Measurements from ENCODE around the gene NDRG2.
"Not testable (repeated sequence)": the region's sequence is repeated elsewhere in the genome, so short reads cannot be mapped to it uniquely, and the experiment has no call there.

Gene NDRG2

DNA sequence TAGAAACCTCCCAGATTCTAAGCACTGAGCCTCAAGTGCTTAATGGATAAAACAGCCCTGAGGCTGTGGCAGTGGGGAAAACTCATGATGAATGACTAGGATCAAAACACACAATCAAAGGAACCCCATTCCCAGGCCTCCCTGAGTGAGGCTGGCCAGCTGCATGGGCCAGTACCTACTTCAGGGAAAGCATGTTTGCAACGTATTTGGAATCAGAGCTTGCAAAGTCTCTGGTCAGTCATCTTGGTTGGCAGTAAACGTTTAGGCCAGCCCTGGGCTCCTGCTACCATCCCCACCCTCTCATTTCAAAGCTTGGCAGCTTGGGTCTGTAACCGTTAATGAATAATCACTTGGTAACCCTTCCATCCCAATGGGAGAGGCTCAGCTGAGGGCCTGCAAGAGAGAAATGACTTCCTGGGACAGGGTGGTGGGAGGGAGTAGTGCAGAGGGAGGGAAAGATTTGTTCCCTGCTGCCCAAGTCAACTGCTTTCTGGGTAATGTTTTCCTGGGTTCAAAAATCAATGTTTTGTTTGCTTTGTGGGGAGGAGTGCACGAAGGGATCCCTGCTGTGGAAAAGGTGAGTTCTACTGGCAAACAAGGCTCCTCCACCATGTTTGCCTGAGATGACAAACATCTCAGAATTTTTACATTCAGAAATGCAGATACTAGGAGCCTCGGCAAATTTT, 30.7 kb upstream of the NDRG2 start:
- DNase-seq = no peak

DNA sequence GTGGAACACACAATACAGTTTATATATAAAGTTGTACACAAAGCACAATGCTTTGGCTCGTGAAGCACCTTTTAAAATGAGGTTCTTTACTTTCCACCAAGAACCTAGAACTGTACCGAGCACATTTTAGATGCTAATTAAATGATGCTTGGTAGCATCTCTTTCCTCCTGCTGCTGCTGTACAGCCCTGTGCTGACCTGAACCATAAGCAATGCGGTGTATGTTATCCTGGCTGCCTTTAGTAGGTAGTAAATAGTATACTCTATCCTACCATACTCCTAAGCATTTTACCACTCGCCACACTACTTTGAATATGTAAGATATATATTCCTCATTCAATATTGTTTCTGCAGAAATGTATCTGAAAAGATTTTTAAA, 29.9 kb upstream of the NDRG2 start:
- DNase-seq = no peak

DNA sequence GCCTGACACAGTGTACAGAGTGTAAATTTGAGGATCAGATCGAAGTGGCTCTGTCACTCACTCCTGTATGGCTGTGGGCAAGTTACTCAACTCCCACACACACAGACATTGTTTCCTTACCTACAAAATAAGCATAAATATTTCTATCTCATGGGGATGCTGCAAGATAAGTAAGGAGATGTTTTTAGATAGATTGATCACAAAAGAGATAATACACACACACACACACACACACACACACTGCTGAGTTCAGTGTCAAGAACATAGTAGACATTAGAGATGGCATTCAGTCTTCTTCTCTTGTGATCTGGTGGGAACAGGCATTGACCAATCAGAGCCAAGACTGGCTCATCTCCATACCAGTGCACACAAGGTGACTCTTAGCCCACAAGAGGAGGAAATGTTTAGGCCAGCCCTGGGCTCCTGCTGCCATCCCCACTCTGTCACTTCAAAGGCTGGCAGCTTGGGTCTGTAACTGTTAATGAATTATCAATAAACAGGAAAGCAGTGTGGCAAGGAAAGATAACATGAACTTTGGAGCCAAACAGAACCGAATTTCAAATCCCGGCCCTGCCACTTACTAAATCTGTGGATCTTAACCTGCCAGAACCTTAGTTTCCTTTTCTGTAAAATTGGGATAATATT, 29.4 kb upstream of the NDRG2 start:
- no peak for DNase-seq

DNA sequence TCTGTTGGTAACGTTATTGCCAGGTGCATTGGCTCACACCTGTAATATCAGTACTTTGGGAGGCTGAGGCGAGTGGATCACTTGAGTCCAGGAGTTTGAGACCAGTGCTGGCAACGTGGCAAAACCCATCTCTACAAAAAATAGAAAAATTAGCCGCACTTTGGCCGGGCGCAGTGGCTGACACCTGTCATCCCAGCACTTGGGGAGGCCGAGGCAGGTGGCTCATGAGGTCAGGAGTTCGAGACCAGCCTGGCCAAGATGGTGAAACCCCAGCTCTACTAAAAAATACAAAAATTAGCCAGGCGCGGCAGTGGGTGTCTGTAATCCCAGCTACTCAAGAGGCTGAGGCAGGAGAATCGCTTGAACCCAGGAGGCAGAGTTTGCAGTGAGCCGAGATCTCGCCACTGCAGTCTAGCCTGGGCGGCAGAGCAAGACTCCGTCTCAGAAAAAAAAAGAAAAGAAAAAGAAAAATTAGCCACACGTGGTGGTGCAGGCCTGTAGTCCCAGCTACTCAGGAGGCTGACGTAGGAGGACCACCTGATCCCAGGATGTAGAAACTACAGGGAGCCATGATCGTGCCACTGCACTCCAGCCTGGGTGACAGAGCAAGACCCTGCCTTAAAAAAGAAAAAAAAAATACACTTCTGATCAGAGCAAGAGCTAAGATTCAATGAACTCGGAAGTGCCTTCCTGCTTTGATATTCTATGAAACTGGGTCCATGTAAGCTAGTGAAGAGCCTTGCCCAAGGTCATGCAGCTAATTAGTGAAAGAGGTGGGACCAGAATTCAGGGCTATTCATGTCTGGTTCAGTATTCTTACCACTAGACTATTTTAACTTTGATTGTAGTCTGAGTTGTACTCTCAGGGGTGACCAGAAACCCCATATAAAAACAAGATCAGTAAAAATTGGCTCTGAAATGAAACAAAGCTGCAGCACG, 28.6 kb upstream of the NDRG2 start:
- DNase-seq = no peak

DNA sequence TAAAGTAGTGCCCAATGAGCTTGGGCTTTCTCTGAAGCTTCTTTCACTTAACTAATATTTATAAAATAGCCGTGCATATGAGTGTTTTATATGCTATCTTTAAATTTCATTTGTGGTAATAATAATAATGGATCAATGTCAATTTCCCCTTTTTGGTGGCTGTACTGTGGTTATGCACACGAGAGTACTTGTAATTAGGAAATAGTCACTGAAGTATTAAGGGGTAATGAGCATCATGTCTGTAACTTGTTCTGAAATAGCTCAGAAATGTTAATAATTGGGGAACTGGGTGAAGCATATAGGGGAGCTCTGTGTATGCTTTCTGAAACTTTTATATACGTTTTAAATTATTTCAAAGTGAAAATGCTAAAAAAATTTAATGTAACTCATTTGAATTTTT, 25.7 kb upstream of the NDRG2 start:
- peak in 1 of 2 donors; percentile 47 for DNase-seq

DNA sequence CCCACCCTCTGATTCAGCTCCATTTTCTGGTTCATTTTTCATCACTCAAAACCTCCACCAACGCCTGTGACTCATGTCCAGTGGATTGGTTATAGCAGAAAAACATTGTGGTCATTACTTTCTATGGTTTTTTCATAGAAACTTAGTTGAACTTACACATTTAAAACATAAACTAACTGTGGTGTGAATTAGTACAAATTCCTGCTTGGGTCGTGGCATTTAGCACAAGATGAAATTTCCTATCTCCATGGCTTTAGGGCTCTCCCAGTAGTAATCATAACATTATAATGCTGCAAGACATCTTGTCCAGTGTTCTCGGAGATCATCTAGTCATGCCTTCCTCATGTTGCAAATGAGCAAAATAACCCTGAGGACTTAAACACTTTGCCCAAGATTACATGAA, 24.4 kb upstream of the NDRG2 start:
- no peak for DNase-seq

DNA sequence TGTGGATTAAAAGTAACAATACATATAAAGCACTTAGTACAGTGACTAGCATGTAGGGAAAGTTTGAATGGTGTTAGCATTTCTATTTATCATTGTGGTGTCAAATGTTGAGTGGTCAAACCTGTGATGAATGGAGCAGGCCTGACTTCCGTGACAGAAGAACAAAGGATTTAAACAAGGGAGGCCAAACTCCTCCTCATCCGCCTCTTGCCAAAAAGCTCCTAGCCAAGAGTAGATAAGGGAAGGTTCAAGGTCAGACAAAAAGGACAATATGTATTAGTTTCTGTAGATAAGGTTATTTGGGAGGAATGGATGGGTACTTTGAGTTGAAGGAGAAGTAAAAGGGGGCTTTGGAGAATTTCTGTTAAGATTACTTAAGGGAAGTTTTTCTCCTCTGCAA, 23.8 kb upstream of the NDRG2 start:
- DNase-seq = no peak

DNA sequence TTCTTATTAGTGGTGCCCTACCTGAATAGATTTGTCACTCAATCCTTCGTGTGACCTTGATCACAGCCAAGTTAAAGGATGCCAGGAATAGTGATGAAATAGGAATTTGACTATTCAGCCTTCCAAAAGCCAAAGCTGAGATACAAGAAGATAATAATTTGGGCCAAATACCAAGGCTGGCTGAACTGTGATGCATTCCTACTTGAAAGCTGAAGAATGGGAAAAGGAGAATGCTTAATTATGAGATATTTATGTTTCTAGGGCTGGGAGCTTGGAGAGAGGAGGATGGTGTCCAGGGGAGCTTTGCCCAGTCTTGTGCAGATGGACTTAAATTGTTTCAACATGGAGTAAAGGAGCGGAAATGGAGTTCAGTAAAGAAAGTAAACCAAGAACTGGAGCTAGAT, 22.5 kb upstream of the NDRG2 start:
- DNase-seq = no peak

DNA sequence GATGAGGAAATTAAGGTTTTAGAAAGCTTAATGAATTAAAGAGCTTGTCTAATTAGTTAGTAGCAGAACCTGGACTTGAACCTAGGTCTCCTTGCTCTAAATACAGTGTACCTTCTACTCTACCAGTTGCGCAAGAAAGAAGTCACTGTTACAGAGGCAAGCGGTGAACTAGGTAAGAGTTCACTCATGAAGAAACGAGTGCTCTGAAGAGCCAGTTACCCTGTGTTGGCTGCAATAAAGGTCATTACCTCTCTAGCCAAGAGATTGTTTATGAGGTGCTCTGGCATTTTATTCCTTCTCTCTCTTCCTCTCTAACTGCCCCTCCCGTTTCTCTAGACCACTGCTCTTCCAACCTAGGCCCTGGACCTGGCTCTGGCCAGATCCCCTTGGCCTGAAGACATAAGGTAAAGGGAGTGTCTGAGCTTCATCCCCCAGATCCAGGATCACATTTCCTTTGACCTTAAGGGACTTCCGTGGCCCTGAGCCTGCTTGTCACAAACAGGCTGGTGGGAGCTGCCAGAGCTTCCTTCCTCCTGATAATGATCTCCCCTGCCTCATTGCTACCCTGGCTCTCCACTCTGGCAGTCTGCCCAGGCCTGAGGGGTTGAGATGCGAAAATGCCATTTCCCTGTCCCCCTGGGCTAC, 19.2 kb upstream of the NDRG2 start:
- no peak for DNase-seq

DNA sequence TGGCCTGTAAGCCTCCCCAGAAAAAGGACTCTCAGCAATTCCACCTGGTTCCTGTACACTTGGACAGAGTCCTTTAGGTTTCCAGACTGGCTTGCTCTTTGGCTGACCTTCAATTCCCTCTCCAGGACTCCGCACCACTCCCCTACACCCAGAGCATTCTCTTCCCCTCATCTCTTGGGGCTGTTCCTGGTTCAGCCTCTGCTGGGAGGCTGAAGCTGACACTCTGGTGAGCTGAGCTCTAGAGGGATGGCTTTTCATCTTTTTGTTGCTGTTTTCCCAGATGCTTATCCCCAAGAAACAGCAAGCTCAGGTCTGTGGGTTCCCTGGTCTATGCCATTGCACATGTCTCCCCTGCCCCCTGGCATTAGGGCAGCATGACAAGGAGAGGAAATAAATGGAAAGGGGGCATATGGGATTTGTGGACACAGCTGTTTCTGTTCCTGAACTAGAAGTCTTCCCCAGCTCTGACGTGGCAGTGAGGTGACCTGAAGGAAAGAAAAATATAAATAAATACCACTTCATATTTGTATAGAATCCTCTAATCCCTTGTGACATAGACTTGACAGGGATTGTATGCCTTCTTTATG, 18.6 kb upstream of the NDRG2 start:
- no peak for DNase-seq

DNA sequence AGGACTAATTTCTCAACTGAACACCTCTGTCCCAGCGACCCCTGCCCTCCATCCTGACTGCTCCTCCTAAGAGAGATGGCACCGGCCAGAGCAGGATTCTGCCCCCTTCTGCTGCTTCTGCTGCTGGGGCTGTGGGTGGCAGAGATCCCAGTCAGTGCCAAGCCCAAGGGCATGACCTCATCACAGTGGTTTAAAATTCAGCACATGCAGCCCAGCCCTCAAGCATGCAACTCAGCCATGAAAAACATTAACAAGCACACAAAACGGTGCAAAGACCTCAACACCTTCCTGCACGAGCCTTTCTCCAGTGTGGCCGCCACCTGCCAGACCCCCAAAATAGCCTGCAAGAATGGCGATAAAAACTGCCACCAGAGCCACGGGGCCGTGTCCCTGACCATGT, 18.1 kb upstream of the NDRG2 start:
- peak in 1 of 2 donors; percentile 39 for DNase-seq

DNA sequence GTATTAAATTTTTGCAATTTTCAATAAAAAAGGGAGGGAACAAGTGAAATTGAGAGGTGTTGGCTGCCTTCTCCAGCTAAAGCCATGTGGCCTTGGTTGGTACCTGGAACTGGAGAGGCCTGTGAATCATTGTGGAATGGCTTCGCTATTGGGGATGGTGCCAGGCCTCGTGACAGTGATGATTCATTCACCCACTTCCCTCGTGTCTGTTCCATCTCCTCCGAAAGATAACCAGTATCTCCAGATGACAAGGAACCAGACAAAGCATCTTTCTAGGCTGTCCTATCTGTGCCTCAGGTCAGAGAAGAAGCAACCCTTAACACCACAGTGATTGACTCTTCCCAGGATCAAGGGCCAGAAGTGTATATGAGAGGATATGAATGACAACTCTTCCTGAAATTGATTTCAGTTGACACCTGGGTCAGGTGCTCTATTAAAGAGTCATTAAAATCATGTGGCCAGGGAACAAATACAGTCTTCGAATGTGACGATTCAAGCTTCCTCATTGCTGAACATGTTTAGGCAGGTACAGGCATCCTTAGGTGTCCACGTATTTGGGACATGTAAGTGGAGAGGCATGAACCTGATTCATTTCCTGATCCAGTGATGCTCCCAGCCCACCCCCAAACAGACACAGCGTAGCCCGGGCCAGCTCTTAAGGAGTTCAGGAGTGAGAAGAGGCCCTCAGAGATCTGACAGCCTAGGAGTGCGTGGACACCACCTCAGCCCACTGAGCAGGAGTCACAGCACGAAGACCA, 17.0 kb upstream of the NDRG2 start, which contains the start of gene RNASE7:
Gene RNASE7, plus strand, starts transcription at position 687 of the 758 bp plus-strand sequence. CDS start 631 bp downstream, outside the sequence.
- DNase-seq = peak; percentile 48 to 56

DNA sequence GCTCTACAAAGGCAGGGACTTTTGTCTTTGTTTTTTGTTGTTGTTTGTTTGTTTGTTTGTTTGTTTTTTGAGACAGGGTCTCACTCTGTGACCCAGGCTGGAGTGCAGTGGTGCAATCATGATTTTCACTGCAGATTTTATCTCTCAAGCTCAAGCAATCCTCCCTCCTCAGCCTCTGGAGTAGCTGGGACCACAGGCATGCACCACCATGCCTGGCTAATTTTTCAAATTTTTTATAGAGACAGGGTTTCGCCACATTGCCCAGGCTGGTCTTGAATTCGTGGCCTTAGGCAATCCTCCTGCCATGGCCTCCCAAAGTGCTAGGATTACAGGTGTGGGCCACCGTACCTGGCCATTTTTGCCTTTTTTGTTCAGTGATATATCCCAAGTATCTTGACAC, 16.1 kb upstream of the NDRG2 start:
- not testable (repeated sequence) for DNase-seq

DNA sequence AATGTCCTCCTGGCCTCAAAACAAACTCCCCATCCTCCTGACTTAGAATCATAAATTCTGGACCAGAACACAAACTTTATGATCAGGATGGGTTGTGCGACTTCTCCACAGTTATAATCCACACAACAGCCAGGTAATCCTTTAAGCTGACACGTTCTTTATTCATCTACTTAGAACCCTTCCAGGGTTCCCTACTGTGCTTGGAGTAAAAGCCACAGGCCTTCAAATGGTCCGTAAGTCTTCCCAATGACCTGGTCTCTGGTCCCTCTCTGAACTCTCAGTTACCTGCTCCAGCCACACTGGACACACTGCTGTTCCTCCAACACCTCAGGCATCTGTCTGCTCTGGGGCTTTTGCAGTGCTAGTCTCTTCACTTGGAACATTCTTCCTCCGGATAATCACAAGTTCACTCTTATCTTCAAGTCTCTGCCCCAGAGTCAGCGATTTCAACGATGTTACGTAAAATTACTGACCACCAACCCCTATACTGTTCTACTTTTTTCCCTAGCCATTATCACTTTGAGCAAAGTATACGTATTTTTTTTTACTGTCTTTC, 15.6 kb upstream of the NDRG2 start:
- no peak for DNase-seq

DNA sequence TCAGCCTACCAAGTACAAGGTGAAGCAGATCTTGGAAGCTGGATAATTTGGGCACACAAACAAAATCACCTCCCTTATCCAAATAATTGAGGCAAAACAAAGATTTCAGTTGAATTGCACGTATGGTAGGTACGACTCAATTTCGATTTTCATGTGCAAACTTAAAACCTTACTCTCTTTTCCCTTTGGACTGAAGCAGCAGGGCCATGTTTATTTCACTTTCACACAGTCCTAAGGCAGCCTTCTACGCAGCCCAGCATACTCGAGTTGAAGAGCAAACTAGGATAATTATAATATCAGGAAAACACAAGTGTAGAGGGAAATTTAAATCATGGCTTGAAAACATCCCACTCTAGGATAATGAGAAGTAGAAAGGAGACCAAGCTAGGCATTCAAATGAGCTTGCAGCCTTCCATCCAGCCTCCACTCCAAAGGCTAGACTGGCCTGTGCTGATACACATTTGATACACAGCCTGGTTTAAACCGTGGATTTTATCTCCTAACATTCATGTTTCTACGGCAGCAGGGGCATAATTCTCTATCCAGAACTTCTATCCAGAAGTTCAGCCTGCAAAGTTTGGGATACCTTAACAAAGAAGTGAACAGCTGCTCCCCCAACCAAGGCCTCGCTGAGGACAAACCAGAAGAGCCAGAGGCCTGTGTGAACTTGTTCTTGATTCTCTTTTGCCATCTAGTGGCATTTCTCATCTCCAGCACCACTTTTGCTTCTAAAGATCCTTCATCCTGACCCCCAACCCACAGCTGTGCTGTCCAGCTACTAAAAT, 14.9 kb upstream of the NDRG2 start:
- peak; percentile 64 to 72 for DNase-seq

DNA sequence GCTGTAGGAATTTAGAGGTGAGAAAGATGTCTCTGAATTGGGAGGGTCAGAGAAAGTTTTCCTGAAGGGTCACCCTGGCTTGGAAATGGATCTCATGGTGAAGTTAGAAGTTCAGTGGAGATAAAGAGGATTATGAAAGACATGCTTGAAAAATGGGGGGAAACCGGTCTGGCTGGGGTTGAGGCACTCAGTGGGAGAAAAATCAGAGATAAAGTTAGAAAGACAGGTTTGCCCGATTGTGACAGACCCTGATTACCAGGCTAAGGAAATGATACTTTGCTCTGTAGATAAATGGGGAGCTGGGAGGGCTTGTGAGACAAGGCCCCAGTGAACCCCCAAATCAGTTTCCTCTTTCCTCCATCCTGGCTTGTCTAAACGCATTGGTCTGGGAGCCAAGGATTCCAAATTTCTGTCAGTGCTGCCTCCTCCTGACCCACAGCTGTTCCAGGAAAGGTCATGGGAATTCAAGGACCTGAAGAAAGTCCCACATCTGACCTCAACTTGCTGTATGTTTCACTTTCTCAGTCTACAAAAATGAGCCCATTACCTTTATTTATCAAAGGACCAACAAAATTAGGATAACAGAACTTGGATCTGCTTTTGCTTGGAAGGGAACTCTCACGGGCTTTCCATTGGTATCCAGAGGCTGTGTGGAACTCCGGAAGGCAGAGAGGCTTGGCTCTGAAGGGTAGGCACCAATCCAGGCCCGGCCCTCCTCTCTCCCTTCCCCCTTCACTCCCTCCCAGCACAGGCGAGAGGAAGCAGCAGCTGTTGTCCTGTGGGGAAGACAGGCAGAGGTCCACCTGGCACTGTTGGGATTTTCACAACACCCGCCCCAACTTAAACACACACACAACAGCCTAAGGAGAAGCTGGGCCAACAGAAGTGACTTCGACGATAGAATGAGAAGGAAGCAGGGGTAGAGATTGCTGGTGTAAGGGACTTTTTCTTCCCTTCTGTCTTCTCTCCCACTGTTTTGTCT, 13.9 kb upstream of the NDRG2 start:
- no peak for DNase-seq

DNA sequence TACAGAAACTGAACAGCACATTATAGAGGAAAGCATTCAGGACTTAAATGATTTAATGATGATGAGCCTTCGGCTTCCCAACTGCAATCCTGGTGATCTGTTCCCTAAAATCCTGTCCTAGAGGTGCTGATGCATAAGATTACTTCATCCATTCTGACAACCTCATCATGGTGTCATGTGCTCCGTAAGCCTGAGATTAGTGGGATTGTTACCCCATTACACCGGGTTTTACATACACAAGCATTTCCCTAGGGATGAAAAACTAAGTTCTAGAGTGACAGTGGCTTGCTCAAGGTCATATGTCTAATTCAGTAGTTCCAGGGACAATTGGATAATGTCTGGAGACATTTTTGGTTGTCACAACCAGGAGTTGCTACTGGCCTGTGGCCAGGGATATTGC, 12.3 kb upstream of the NDRG2 start:
- peak in 1 of 2 donors; percentile 54 for DNase-seq

DNA sequence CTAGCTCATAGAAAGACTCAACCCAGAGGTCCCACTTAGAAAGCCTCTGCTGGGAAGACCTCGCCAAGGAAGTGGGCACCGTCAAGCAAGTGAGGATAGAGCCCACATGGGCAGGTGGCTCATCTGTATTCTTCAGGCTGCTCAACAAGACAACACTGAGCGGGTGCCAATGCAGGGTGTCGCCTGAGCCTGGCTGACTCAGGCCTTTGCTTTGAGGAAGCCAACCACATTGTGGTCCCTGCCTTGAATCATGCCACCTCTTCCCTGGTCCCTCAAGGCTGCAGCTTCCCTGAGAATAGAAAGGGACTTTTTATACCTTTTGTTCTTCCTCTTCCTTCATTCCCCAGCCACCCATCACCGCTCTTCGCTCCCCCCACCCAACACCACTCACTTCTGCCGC, 11.9 kb upstream of the NDRG2 start:
- peak; percentile 43 to 73 for DNase-seq

DNA sequence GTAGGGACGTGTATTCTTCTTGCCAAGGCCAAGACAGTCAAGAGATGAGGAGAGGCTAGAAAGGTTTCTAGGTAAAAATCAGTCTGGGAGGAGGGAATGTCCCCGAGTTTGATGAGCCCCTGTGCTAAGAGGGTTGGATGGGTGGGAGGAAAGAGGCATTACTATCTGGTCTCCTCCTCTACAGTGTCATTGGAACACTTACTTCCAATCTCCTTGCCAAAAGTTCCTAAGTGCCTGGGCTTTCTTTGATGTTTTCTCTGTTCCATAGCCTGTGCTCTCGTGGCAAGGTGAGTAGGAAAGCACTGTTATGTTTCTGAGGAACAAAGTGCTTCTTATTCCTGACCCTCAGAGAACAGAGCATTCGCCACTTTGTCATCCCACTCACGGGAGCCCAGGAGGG, 9.8 kb upstream of the NDRG2 start, which contains the start of gene RNASE13:
Gene RNASE13, minus strand, starts transcription at position 101 of the 400 bp plus-strand sequence. CDS start 519 bp downstream, outside the sequence.
- no peak for DNase-seq
